Transverse colon (tissue), 4 donors: Measurements from ENCODE around the gene LDAF1. TPM values are rescaled to one million over a fixed set of nuclear protein-coding genes. Genes with fewer than 3 reads are reported as not detected.
A peak's percentile ranks its signal among the peaks of the same experiment; 100 is the strongest.
"Not testable (repeated sequence)": the region's sequence is repeated elsewhere in the genome, so short reads cannot be mapped to it uniquely, and the experiment has no call there.

Experiments
- DNase-seq: peaks from one replicate; pipeline ENCODE4 v3.0.0-alpha.2; 2019
- H3K27ac ChIP-seq, 4 donors: fragments of 200-600 bp; sonication (generic); 2 replicates each; pipeline ENCODE4 v1.5.1; 2016 to 2018; ENCODE audit warnings: inconsistent platforms in 4 of 4
- H3K27me3 ChIP-seq: fragments of 200-600 bp; sonication (generic); 2 replicates; pipeline ENCODE4 v1.5.1; 2017; ENCODE audit warnings: inconsistent platforms
- H3K36me3 ChIP-seq, 4 donors: fragments of 200-600 bp; sonication (generic); 2 replicates each; pipeline ENCODE4 v1.5.1; 2017 to 2019; ENCODE audit warnings: inconsistent platforms in 4 of 4
- H3K4me1 ChIP-seq, 4 donors: fragments of 200-600 bp; sonication (generic); 2 replicates each; pipeline ENCODE4 v1.5.1; 2017 to 2020; ENCODE audit warnings: inconsistent platforms in 4 of 4
- H3K4me3 ChIP-seq, 4 donors: fragments of 200-600 bp; sonication (generic); 1 replicate in 1 of 4; 2 replicates in 3 of 4; pipeline versions ENCODE4 v1.5.1 to v1.6.1; 2017 to 2019; ENCODE audit warnings: inconsistent platforms in 4 of 4
- H3K9me3 ChIP-seq, 2 donors: fragments of 200-600 bp; sonication (generic); 2 replicates each; pipeline ENCODE4 v1.5.1; 2017 to 2019; ENCODE audit warnings: inconsistent platforms in 2 of 2
- EP300 ChIP-seq: sonication (generic); formaldehyde crosslinking; IDR thresholded peaks from one replicate; pipeline ENCODE4 v1.6.1; 2017; ENCODE audit warnings: antibody characterized with exemption, low read depth
- POLR2A ChIP-seq: fragments of 450-650 bp; IDR thresholded peaks from one replicate; pipeline ENCODE4 v1.6.1; 2016; ENCODE audit warnings: antibody characterized with exemption, mild to moderate bottlenecking, moderate library complexity
- POLR2AphosphoS5 ChIP-seq, 3 donors: sonication (generic); formaldehyde crosslinking; IDR thresholded peaks; one replicate each; pipeline ENCODE4 v1.6.1; 2016; ENCODE audit warnings: antibody characterized with exemption in 3 of 3
- WGBS, 2 donors: methylation state at CpG; one replicate each; pipeline ENCODE4 v1.1.5; 2018; ENCODE audit warnings: low coverage in 1 of 2; 5-methylcytosine and 5-hydroxymethylcytosine counted together
- in situ Hi-C, 4 donors: fragments of 200-750 bp; cut with MboI; loops; one replicate each; pipeline versions ENCODE4 v1.15.0 to v1.15.1; 2017; ENCODE audit warnings: low sequenced_read_pairs in 3 of 4, low pct_ligation_motif_present in 1 of 4, low pct_unique_long_range_greater_than_20kb in 1 of 4
- intact Hi-C: fragments of 100-400 bp; cut with DNase I; formaldehyde crosslinking; loops from one replicate; pipeline ENCODE4 v1.15.1; 2023; ENCODE audit warnings: low total_unique reads
- total RNA-seq, 4 donors: library from RNA; depleted of rRNA; stranded (reverse); fragments of >200 nt; gene quantifications; one replicate each; pipeline ENCODE4 v1.1.0, GENCODE V29; 2016
- TF ChIP-seq, protein P1 (sequence below), 5 experiments: fragments of 200-600 bp in 3 of 5; fragments of 450-650 bp in 2 of 5; sonication (generic) in 3 of 5; IDR thresholded peaks; 1 replicate in 2 of 5; 2 replicates in 3 of 5; pipeline ENCODE4 v1.5.1; 2016 to 2017; ENCODE audit warnings: antibody characterized with exemption in 5 of 5, inconsistent platforms in 3 of 5, mild to moderate bottlenecking in 2 of 5, moderate library complexity in 1 of 5

The LDAF1 gene
- total RNA-seq, 4 donors from 2014 or later, result 23.6 to 71.0 (median 59.3) TPM

DNA sequence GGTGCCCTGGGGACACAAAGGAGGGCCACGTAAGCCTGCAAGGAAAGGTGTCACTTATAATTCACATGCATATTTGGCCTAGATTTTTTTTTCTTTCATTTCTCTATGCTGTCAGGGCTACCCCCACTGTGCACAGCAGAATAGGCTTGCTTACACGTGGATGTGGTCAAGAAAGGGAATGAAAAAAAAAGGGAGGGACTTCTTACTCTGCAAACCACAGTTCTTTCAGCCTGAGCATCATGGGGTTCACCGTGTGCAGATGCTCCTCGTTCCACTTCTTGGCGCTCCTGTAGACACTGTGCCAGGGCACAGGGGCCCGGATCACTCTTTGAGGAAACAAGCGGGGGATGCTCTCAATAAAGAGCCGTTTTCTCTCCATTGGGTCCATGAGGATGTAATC, 24.4 kb upstream of the LDAF1 start:
- 80 to 83% methylated on average over 6 to 8 of the region's 8 CpGs for WGBS, 2 donors
- Histone ChIP-seq H3K9me3 (no peaks in the 10 kb centered on the region), H3K36me3 (no peaks in the 10 kb centered on the region), H3K27ac (no peak overlapping the region), H3K4me1 (no peaks in the 10 kb centered on the region), H3K4me3 (no peak overlapping the region), H3K27me3 (no peaks in the 10 kb centered on the region)
- intact Hi-C loops, result no loop called here
- DNase-seq, result no peak
- in situ Hi-C loops, result loop anchor here in 1 of 4 donors (25.0 kb wide), 1 partner anchor 1278 kb away; no protein-coding TSS in a partner anchor
- TF ChIP-seq POLR2AphosphoS5 (IDR thresholded peaks at IDR 0.05) (no peak), POLR2A (no peak), EP300 (no peak)
- TF ChIP-seq, protein P1, sequence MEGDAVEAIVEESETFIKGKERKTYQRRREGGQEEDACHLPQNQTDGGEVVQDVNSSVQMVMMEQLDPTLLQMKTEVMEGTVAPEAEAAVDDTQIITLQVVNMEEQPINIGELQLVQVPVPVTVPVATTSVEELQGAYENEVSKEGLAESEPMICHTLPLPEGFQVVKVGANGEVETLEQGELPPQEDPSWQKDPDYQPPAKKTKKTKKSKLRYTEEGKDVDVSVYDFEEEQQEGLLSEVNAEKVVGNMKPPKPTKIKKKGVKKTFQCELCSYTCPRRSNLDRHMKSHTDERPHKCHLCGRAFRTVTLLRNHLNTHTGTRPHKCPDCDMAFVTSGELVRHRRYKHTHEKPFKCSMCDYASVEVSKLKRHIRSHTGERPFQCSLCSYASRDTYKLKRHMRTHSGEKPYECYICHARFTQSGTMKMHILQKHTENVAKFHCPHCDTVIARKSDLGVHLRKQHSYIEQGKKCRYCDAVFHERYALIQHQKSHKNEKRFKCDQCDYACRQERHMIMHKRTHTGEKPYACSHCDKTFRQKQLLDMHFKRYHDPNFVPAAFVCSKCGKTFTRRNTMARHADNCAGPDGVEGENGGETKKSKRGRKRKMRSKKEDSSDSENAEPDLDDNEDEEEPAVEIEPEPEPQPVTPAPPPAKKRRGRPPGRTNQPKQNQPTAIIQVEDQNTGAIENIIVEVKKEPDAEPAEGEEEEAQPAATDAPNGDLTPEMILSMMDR (IDR thresholded peaks at IDR 0.05), result no peak

DNA sequence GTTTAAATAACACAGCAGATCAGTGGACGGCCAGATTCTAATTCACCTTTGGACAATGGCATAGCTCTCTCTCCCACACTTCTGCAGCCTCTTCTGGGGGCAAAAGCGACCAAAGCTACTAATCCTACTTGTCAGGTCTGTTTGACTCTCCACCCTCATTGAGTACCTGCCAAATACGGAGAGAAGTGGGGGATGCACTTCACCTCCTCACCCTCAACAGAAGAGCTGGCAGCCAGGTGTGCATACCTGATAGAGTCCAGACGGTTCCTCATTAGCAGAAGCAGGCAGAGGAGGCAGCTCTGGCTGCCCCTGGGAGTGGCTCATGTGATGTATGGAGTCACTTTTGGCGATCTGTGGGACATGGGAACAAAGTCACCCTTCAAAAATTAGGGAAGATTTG, 12.7 kb upstream of the LDAF1 start:
- Histone ChIP-seq H3K4me3 (no peak overlapping the region), H3K27ac (no peak overlapping the region), H3K9me3 (no peaks in the 10 kb centered on the region), H3K4me1 (peaks cover 0 to 6% (median 5%) of the 10 kb centered on the region in 4 donors), H3K27me3 (no peaks in the 10 kb centered on the region), H3K36me3 (no peaks in the 10 kb centered on the region)
- WGBS, 2 donors, result 44 to 67% methylated on average over 1 to 5 of the region's 5 CpGs
- in situ Hi-C loops (loop anchor here in 1 of 4 donors (25.0 kb wide), 1 partner anchor 1267 kb away; no protein-coding TSS in a partner anchor), intact Hi-C loops (no loop called here)
- no peak for DNase-seq
- TF ChIP-seq EP300 (no peak), POLR2AphosphoS5 (IDR thresholded peaks at IDR 0.05) (no peak), POLR2A (no peak)
- TF ChIP-seq, protein P1 (IDR thresholded peaks at IDR 0.05), result no peak

DNA sequence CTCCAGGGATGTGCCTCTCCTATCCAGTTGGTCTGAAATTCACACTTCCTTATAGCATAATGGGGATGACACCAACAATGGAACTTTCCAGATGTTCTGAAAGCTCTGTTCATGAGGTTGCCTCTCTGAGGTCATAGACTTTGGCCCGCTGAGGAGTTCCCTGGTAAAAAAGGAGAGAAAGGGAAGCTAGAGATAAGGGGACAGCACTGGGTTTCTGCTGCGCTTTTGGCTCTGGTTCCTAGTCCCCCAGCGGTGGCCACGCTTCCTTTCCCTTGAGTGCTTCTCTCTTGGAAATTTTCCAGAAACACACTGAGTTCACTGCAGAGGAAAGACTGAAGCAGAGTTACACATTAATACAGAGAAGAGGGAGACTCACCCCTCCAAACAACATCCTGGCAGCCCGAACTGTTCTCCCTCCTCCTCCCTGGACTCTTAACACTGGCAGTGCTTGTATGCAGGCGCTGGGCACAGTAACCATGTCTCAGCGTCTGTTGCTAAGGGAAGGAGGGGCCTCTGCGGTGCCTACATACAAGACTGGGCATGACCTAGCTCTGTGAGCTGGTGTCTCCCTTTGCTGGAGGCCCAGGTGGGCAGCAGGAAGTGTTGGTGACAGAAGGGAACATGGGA, 8.0 kb upstream of the LDAF1 start, which contains the start of gene DNAH3:
TSS of gene DNAH3 (minus strand) at position 472 of the 627 bp plus-strand sequence. CDS start 527 bp downstream, outside the sequence.
- H3K4me1 ChIP-seq, result peaks cover 0 to 8% (median 6%) of the 10 kb centered on the region in 4 donors
- peak; percentile 23 for DNase-seq
- H3K36me3 ChIP-seq, result no peaks in the 10 kb centered on the region
- in situ Hi-C loops (no loop called here), intact Hi-C loops (no loop called here)
- TF ChIP-seq, protein P1 (IDR thresholded peaks at IDR 0.05), result no peak
- TF ChIP-seq POLR2AphosphoS5 (IDR thresholded peaks at IDR 0.05), result no peak
- TF ChIP-seq EP300, result no peak
- TF ChIP-seq POLR2A, result no peak
- H3K27me3 ChIP-seq, result no peaks in the 10 kb centered on the region
- no peak within 1 kb of the TSS for H3K27ac ChIP-seq
- no peak within 1 kb of the TSS for H3K4me3 ChIP-seq
- no peaks in the 10 kb centered on the region for H3K9me3 ChIP-seq
- WGBS, 2 donors, result 12 to 20% methylated on average over 1 to 8 of the region's 8 CpGs

DNA sequence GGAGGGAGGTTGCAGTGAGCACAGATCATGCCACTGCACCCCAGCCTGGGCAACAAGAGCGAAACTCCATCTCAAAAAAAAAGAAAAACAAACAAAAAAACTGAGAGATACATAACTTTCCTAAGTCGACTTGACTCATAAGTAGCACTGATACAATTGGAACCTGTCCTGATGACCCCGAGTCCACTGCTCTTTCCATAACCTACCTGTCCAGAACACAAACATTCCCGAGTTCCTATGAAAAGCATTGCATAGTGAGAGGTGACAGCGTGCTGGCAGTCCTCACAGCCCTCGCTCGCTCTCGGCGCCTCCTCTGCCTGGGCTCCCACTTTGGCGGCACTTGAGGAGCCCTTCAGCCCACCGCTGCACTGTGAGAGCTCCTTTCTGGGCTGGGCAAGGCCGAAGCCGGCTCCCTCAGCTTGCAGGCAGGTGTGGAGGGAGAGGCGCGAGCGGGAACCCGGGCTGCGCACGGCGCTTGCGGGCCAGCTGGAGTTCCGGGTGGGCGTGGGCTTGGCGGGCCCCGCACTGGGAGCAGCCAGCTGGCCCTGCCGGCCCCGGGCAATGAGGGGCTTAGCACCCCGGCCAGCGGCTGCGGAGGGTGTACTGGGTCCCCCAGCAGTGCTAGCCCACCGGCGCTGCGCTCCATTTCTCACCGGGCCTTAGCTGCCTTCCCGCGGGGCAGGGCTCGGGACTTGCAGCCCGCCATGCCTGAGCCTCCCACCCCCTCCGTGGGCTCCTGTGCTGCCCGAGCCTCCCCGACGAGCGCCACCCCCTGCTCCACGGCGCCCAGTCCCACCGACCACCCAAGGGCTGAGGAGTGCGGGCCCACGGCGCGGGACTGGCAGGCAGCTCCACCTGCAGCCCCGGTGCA, 6.1 kb upstream of the LDAF1 start:
- H3K9me3 ChIP-seq, H3K4me3 ChIP-seq, H3K36me3 ChIP-seq, DNase-seq, intact Hi-C loops, in situ Hi-C loops, H3K27ac ChIP-seq, H3K27me3 ChIP-seq: not testable (repeated sequence)
- peaks cover 0 to 15% (median 11%) of the 10 kb centered on the region in 4 donors for H3K4me1 ChIP-seq
- 73 to 86% methylated on average over 6 to 45 of the region's 51 CpGs for whole genome bisulfite sequencing, 2 donors

DNA sequence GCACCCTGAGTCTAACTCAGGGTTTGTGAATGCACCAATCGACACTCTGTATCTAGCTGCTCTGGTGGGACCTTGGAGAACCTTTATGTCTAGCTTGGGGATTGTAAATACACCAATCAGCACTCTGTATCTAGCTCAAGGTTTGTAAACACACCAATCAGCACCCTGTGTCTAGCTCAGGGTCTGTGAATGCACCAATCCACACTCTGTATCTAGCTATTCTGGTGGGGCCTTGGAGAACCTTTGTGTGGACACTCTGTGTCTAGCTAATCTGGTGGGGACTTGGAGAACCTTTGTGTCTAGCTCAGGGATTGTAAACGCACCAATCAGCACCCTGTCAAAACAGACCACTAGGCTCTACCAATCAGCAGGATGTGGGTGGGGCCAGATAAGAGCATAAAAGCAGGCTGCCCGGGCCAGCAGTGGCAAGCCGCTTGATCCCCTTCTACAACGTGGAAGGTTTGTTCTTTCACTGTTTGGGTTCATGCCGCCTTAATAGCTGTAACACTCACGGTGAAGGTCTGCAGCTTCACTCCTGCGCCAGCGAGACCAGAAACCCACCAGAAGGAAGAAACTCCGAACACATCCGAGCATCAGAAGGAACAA, 5.2 kb upstream of the LDAF1 start:
- peaks cover 0 to 23% (median 20%) of the 10 kb centered on the region in 4 donors for H3K4me1 ChIP-seq
- H3K27ac ChIP-seq, H3K36me3 ChIP-seq, H3K27me3 ChIP-seq, DNase-seq, in situ Hi-C loops, H3K9me3 ChIP-seq, H3K4me3 ChIP-seq, intact Hi-C loops: not testable (repeated sequence)
- WGBS, 2 donors, result 94% methylated on average over 11 of the region's 11 CpGs; no CpG with 5 or more reads in 1 of the 2 donors

DNA sequence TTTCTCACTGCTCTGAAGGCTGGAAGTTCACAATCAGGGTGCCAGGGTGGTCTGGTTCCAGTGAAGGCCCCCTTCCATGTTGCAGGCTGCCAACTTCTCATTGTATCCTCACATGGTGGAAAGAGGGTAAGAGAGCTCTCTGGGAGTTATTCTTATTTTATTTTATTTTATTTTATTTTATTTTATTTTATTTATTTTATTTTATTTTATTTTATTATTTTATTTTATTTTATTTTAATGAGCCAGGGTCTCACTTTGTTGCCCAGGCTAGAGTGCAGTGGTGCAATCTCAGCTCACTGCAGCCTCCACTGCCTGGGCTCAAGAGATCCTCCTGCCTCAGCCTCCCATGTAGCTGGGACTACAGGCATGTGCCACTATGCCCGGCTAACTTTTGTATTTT, 2.5 kb upstream of the LDAF1 start:
- H3K27ac ChIP-seq, H3K36me3 ChIP-seq, H3K4me3 ChIP-seq, H3K27me3 ChIP-seq, DNase-seq, intact Hi-C loops, in situ Hi-C loops, H3K9me3 ChIP-seq: not testable (repeated sequence)
- 33% methylated on average over 1 of the region's 1 CpG; no CpG with 5 or more reads in 1 of the 2 donors for WGBS, 2 donors
- H3K4me1 ChIP-seq, result peaks cover 0 to 30% (median 26%) of the 10 kb centered on the region in 4 donors
